ENCODE measurements around the gene RXFP1. TPM values are rescaled to one million over a fixed set of nuclear protein-coding genes. Genes with fewer than 3 reads are reported as not detected.

RXFP1 gene
- total and polyA plus RNA-seq, 9 donors = 0.35 to 3.6 (median 0.73) TPM

DNA sequence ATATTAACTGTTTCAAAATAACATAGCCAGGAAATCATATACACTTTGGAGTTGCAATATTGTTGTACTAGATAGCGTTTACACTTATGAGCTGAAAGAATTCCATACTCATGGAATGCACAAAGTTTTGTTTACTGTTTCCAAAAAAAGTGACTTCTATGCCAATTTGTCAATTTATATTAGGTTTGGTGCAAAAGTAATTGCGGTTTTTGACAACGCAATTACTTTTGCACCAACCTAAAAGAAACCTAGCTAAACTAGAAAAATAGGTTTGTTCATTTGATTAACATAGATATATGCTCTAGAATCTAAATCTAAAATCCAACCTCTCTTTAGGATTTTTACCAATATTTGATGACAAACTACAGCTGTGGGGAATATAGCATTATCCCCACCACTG, 15.2 kb downstream of the RXFP1 start:
- TF ChIP-seq POLR2A (IDR thresholded peaks at IDR 0.05) (no peak), EP300 (IDR thresholded peaks at IDR 0.05) (no peak)
- TF ChIP-seq, protein P1, sequence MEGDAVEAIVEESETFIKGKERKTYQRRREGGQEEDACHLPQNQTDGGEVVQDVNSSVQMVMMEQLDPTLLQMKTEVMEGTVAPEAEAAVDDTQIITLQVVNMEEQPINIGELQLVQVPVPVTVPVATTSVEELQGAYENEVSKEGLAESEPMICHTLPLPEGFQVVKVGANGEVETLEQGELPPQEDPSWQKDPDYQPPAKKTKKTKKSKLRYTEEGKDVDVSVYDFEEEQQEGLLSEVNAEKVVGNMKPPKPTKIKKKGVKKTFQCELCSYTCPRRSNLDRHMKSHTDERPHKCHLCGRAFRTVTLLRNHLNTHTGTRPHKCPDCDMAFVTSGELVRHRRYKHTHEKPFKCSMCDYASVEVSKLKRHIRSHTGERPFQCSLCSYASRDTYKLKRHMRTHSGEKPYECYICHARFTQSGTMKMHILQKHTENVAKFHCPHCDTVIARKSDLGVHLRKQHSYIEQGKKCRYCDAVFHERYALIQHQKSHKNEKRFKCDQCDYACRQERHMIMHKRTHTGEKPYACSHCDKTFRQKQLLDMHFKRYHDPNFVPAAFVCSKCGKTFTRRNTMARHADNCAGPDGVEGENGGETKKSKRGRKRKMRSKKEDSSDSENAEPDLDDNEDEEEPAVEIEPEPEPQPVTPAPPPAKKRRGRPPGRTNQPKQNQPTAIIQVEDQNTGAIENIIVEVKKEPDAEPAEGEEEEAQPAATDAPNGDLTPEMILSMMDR (IDR thresholded peaks at IDR 0.05) = no peak
- DNase-seq = no peak
- no peaks in the 10 kb centered on the region for H3K36me3 ChIP-seq
- H3K4me3 ChIP-seq = no peak overlapping the region
- no peak overlapping the region for H3K27ac ChIP-seq
- intact Hi-C loops (cut with DNase I) = no loop called here
- no peaks in the 10 kb centered on the region for H3K9me3 ChIP-seq
- H3K4me1 ChIP-seq (ENCODE audit: insufficient read depth) = no peaks in the 10 kb centered on the region
- WGBS, 3 donors = 94 to 96% (median 95%) methylated on average over 3 of the region's 3 CpGs
- no peaks in the 10 kb centered on the region for H3K27me3 ChIP-seq

DNA sequence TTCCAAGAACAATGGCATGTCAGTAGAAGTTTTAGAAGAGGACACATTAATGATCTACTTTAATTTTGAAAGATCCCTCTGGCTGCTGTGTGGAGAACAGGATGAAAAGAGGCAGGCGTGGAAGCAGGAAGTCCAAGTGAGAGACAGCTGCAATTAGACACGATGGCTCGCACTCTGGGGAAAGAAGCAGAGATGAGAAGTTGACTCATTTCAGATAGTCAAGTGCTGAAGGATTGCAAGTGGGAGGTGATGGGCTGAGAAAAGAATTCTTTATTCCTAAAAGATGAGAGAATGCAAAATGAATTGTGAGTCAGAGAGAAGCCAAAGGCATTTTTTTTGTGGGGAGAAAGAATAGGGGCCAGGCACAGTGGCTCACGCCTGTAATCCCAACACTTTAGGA, 16.5 kb downstream of the RXFP1 start:
- H3K27me3 ChIP-seq = no peaks in the 10 kb centered on the region
- intact Hi-C loops (cut with DNase I) = no loop called here
- WGBS, 3 donors = 53 to 61% (median 61%) methylated on average over 4 of the region's 4 CpGs
- H3K4me3 ChIP-seq = no peak overlapping the region
- no peak for DNase-seq
- H3K9me3 ChIP-seq = no peaks in the 10 kb centered on the region
- TF ChIP-seq POLR2A (IDR thresholded peaks at IDR 0.05) (no peak), EP300 (IDR thresholded peaks at IDR 0.05) (no peak)
- TF ChIP-seq, protein P1 (IDR thresholded peaks at IDR 0.05) = no peak
- H3K27ac ChIP-seq = no peak overlapping the region
- no peaks in the 10 kb centered on the region for H3K36me3 ChIP-seq
- H3K4me1 ChIP-seq (ENCODE audit: insufficient read depth) = no peaks in the 10 kb centered on the region

DNA sequence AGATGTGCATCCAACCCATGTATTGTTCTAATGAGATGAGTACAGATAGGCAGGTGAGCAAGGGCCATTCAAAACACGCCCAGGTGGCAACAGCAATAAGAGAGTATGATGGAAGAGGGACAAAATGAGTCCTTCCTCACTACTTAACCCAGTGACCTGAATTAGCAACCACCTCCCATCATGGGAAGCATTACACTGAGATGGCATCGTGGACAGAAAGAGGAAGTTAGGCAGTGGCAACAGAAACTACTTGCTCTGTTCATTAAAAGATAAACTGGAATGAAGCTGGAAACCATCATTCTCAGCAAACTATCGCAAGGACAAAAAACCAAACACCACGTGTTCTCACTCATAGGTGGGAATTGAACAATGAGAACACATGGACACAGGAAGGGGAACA, 17.2 kb downstream of the RXFP1 start:
- Histone ChIP-seq H3K27me3 (no peaks in the 10 kb centered on the region), H3K36me3 (no peaks in the 10 kb centered on the region), H3K4me3 (no peak overlapping the region), H3K9me3 (no peaks in the 10 kb centered on the region), H3K4me1 (ENCODE audit: insufficient read depth) (no peaks in the 10 kb centered on the region), H3K27ac (no peak overlapping the region)
- DNase-seq = no peak
- WGBS, 3 donors = 76 to 94% (median 81%) methylated on average over 4 of the region's 4 CpGs
- intact Hi-C loops (cut with DNase I) = no loop called here
- TF ChIP-seq, protein P1 (IDR thresholded peaks at IDR 0.05) = no peak
- TF ChIP-seq POLR2A (IDR thresholded peaks at IDR 0.05) (no peak), EP300 (IDR thresholded peaks at IDR 0.05) (no peak)

DNA sequence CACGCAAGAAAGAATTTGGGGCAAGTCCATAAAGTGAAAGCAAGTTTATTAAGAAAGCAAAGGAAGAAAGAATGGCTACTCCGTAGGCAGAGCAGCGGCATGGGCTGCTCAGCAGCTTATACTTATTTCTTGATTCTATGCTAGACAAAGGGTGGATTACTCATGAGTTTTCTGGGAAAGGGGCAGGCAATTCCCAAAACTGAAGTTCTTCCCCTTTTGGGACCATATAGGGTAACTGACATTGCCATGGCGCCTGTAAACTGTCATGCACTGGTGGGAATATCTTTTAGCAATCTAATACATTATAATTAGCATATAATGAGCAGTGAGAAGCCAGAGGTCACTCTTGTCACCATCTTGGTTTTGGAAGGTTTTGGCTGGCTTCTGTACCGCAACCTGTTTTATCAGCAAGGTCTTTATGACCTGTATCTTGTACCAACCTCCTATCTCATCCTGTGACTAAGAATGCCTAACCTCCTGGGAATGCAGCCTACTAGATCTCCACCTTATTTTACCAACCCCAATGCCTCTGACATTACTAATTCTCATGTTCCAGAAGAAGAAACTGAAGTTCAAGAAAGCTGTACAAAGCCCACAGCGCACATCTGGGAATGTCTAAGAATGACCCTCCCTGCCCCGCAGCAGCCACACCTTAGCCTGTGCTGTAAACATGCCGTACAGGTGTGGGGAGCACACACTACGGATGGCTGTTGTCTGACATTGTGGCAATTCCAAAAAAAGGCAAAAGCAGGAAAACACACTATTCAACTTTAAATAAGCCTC, 18.6 kb downstream of the RXFP1 start:
- 74 to 76% (median 74%) methylated on average over 9 of the region's 9 CpGs for WGBS, 3 donors

More for the DNA sequence above, 18.6 kb downstream of the RXFP1 start:
- DNase-seq = no peak
- H3K4me3 ChIP-seq = no peak overlapping the region
- H3K9me3 ChIP-seq = no peaks in the 10 kb centered on the region
- no peaks in the 10 kb centered on the region for H3K27me3 ChIP-seq
- intact Hi-C loops (cut with DNase I) = no loop called here
- H3K36me3 ChIP-seq = no peaks in the 10 kb centered on the region
- TF ChIP-seq, protein P1 (IDR thresholded peaks at IDR 0.05) = no peak
- no peak for TF ChIP-seq POLR2A (IDR thresholded peaks at IDR 0.05)
- TF ChIP-seq EP300 (IDR thresholded peaks at IDR 0.05) = no peak
- H3K27ac ChIP-seq = no peak overlapping the region
- no peaks in the 10 kb centered on the region for H3K4me1 ChIP-seq (ENCODE audit: insufficient read depth)

All from ovary (tissue), 9 donors.